ENCODE measurements around the gene RBPJ.

- no peak for TF ChIP-seq CTCF (IDR thresholded peaks at IDR 0.05)
- TF ChIP-seq POLR2A (IDR thresholded peaks at IDR 0.05): no peak
Observed at GRCh38 chr4:26307037-26307800, 13.6 kb upstream of the RBPJ start.

All from body of pancreas (tissue), 4 donors.